ENCODE results near the gene RSAD1.

Gene RSAD1

GRCh38 chr17:50478391-50479381 lies at the start of gene RSAD1:
Gene RSAD1, plus strand, starts transcription at chr17:50478860. Its CDS starts 25 bp downstream, at chr17:50478885.
- DNase-seq, result peak; percentile 58 to 93 (median 86)
- intact Hi-C loops (cut with DNase I), result no loop called here

- intact Hi-C loops (cut with DNase I), result no loop called here
- no peak for DNase-seq
These were observed 48.9 kb upstream of the RSAD1 start for GRCh38 chr17:50429793-50430192.

- DNase-seq, result no peak
- intact Hi-C loops (cut with DNase I), result no loop called here
These were observed 47.6 kb upstream of the RSAD1 start for GRCh38 chr17:50430821-50431618.

DNA sequence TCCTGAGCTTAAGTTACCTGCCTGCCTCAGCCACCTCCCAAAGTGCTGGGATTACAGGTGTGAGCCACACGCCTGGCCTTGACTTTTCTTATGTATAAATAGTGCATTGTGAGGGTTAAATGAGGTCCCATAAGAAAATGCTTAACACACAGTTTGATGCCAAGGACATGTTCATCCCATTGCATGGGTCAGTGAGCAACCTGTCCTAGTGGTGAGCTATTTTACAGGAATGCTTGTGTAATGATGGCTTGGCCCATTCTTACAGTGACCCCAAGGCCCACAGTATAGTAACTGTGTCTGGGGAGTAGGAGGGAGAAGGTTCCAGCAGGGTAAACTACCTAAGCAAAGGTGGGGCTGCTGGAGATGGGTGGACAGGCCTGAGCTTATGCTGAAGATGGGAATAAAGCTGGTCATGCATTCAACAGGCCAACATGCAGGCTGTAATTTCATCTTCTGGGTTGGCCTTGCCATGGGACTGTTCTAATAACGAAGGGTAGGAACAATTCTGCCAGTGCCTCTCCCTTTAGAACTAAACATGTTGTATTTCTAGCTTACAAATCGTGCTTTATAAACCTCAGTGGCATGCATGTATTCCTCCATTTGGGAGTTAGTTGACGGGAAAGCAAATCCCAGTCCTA lies 46.4 kb upstream of the RSAD1 start:
- intact Hi-C loops (cut with DNase I), result no loop called here
- DNase-seq, result no peak

DNA sequence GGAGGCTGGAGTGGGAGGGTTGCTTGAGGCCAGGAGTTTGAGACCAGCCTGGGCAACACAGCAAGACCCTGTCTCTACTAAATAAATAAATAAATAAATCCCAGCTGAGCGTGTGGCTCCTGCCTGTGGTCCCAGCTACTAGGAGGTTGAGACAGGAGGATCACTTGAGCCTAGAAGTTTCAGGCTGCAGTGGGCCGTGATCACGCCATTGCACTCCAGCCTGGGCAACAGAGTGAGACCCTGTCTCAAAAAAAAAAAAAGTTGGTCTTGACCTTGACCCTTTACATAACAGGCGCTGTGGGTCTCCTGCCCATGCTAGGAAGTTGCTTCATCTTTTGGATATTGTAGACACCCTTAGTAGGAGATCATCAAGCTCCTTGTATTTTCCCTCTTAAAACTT lies 41.3 kb upstream of the RSAD1 start:
- intact Hi-C loops (cut with DNase I), result no loop called here
- DNase-seq, result no peak

GRCh38 chr17:50439008-50439407 lies 39.7 kb upstream of the RSAD1 start:
- intact Hi-C loops (cut with DNase I), result no loop called here

GRCh38 chr17:50440172-50440837 lies 38.4 kb upstream of the RSAD1 start:
- peak in 1 of 42 donors; percentile 25 for DNase-seq
- intact Hi-C loops (cut with DNase I), result no loop called here

More at GRCh38 chr17:50439008-50439407, 39.7 kb upstream of the RSAD1 start:
- DNase-seq, result no peak

DNA sequence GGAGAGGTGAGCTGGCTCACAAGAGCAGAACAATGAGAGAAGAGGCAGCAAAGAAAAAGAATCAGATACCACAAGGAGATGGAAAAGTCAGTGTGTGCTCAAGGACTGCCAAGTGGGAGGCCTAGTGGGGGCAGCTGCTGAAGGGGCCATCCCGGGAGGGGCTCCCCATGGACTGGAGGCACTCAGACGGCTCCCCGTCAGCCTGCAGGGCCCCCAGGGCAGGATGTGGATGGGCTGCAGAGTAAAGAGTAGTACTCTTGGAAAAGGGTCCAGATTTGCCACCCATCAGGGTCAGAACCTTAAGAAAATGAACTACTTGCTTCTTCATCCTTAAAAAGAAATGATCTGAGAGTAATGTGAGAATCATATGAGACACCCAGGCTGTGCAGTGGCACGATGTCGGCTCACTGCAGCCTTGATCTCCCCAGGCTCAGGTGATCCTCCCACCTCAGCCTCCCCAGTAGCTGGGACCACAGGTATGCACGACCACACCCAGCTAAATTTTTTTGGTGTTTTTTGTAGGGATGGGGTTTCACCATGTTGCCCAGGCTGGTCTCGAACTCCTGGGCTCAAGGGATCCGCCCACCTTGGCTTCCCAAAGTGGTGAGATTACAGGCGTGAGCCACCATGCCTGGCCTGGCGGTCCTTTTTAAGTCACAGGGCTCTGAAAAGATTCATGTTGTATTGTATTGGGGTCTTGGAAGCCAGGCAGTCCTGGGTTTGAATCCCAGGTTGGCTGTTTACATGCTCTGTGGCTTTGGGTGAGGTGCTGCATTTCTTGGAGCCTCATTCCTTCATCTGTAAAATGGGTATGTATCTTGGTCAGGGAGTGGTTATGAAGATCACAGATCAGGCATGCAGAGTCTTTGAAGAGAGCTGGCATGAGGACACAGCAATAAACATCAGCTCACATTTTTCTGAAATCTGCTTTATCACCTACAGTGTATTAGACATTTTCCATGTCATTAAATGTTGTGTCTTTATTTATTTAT lies 37.5 kb upstream of the RSAD1 start:
- DNase-seq, result peak in 1 of 42 donors; percentile 23
- intact Hi-C loops (cut with DNase I), result no loop called here

GRCh38 chr17:50443505-50443974 lies 35.1 kb upstream of the RSAD1 start:
- intact Hi-C loops (cut with DNase I), result no loop called here
- peak in 38 of 42 donors; percentile 20 to 85 (median 57) for DNase-seq

GRCh38 chr17:50444841-50445715 lies 33.6 kb upstream of the RSAD1 start:
- no peak for DNase-seq
- intact Hi-C loops (cut with DNase I), result no loop called here

DNA sequence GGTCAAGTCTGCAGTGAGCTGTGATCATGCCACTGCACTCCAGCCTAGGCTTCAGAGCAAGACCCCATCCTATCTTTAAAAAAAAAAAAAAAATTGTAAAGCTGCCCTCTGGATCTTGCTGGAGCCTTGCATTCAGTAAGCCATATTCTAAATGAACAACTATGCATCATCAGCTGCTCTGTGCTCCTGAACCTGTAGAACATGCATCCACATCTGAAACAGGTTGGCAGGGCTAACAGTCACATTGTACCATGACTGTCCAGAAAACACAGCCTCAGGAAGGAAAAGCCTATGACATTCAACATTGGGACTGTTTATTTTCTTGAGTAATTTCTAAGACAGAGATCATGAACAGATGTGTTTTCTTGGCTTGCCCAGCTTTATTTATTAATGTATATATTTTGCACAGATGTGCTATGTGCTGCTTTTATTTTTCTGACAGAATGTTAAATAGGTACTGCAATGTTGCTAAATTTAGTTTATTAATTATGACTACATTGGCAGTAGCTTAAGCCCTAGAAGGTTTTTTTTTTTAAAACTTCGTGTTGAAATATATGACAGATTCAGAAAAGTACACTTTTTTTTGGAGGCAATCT lies 32.8 kb upstream of the RSAD1 start:
- DNase-seq, result peak in 1 of 42 donors; percentile 2
- intact Hi-C loops (cut with DNase I), result no loop called here

- no peak for DNase-seq
- intact Hi-C loops (cut with DNase I), result no loop called here
These were observed 30.6 kb upstream of the RSAD1 start for GRCh38 chr17:50447870-50448595.

- intact Hi-C loops (cut with DNase I), result no loop called here
- no peak for DNase-seq
These were observed 30.0 kb upstream of the RSAD1 start for GRCh38 chr17:50448643-50449042.

DNA sequence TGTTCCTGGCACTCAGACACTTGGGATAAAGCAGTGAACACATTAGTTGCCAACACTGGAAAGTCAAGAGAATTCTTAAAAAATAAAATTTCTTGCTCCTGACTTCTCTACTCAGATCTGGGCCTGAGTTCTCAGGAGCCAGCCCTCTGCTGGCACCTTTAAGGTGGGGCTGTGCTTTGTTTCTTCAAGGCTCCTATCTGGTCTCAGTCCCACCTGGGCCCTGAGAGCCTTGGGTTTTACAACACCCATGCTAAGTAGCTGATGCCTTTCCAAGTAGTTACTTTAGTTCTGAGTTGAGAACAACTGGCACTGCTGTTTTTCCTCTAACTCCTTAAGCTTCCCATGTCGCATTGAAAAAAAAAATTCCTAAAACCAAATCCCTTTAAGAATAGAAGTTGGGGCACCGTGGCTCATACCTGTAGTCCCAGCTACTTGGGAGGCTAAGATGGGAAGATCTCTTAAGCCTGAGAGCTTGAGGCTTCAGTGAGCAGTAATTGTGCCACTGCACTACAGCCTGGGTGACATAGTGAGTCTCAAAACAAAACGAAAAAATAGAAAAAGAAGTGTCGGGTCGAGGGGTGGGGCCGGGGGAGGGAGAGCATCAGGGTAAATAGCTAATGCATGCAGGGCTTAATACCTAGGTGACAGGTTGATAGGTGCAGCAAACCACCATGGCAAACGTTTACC lies 26.6 kb upstream of the RSAD1 start:
- no peak for DNase-seq

More for the DNA sequence above, 26.6 kb upstream of the RSAD1 start:
- intact Hi-C loops (cut with DNase I), result no loop called here

All from head of caudate nucleus (tissue), 42 donors.